Astrocyte (in vitro differentiated cells and primary cell): ENCODE data around the gene PDE7B. TPM values are rescaled to one million over a fixed set of nuclear protein-coding genes. Genes with fewer than 3 reads are reported as not detected.

Source experiments
- DNase-seq: peaks from one replicate; pipeline ENCODE4 v3.0.0-alpha.2; 2010; ENCODE audit warnings: low read depth
- FAIRE-seq: peaks from 2 replicates; lab custom pipeline; 2011; peaks lifted over from hg19 to GRCh38; lab: Jason Lieb, UNC
- H2AFZ ChIP-seq: 2 replicates; pipeline ENCODE4 v1.6.0; 2012; ENCODE audit warnings: low read depth, low read length, inconsistent platforms
- H3K27ac ChIP-seq: 2 replicates; pipeline ENCODE4 v1.5.1; 2011; ENCODE audit warnings: low read depth, low read length, inconsistent platforms
- H3K27me3 ChIP-seq: 2 replicates; pipeline ENCODE4 v1.6.0; 2011; ENCODE audit warnings: low read length, inconsistent platforms; ENCODE audit not compliant: insufficient read depth
- H3K36me3 ChIP-seq: 2 replicates; pipeline ENCODE4 v1.5.1; 2011; ENCODE audit warnings: low read length, inconsistent platforms; ENCODE audit not compliant: insufficient read depth
- H3K4me1 ChIP-seq: 2 replicates; pipeline ENCODE4 v1.5.1; 2011; ENCODE audit warnings: low read length, inconsistent platforms; ENCODE audit not compliant: insufficient read depth
- H3K4me2 ChIP-seq: 2 replicates; pipeline ENCODE4 v1.6.0; 2012; ENCODE audit warnings: low read length, inconsistent platforms
- H3K4me3 ChIP-seq: 2 replicates; pipeline ENCODE4 v1.5.1; 2011; ENCODE audit warnings: low read depth, mild to moderate bottlenecking, low read length, inconsistent platforms; ENCODE audit not compliant: insufficient read depth
- H3K79me2 ChIP-seq: 2 replicates; pipeline ENCODE4 v1.6.0; 2012; ENCODE audit warnings: mild to moderate bottlenecking, low read length, inconsistent platforms; ENCODE audit not compliant: insufficient read depth
- H3K9ac ChIP-seq: 2 replicates; pipeline ENCODE4 v1.6.0; 2012; ENCODE audit warnings: mild to moderate bottlenecking, low read length, inconsistent platforms
- H3K9me3 ChIP-seq: 2 replicates; pipeline ENCODE4 v1.5.1; 2012; ENCODE audit warnings: low read depth, mild to moderate bottlenecking, low read length, inconsistent platforms; ENCODE audit not compliant: insufficient read depth
- H4K20me1 ChIP-seq: 2 replicates; pipeline ENCODE4 v1.6.0; 2012; ENCODE audit warnings: low read length, inconsistent platforms; ENCODE audit not compliant: insufficient read depth
- H3K27ac Mint-ChIP-seq: one replicate; pipeline ENCODE4 v1.8.0; 2021; ENCODE audit warnings: mild to moderate bottlenecking, mixed read lengths; ENCODE audit not compliant: unreplicated experiment
- H3K27me3 Mint-ChIP-seq: one replicate; pipeline ENCODE4 v1.8.0; 2021; ENCODE audit warnings: low read depth, mixed read lengths; ENCODE audit not compliant: unreplicated experiment
- H3K36me3 Mint-ChIP-seq: one replicate; pipeline ENCODE4 v1.8.0; 2021; ENCODE audit warnings: low read depth, mixed read lengths; ENCODE audit not compliant: unreplicated experiment
- H3K4me1 Mint-ChIP-seq: one replicate; pipeline ENCODE4 v1.8.0; 2021; ENCODE audit warnings: low read depth, mixed read lengths; ENCODE audit not compliant: unreplicated experiment
- H3K4me3 Mint-ChIP-seq: one replicate; pipeline ENCODE4 v1.8.0; 2021; ENCODE audit warnings: mild to moderate bottlenecking, moderate library complexity, mixed read lengths; ENCODE audit not compliant: unreplicated experiment
- H3K9me3 Mint-ChIP-seq: one replicate; pipeline ENCODE4 v1.8.0; 2021; ENCODE audit warnings: mild to moderate bottlenecking, mixed read lengths; ENCODE audit not compliant: unreplicated experiment
- EZH2 ChIP-seq: IDR thresholded peaks from 2 replicates; pipeline ENCODE4 v1.6.1; 2012; ENCODE audit warnings: mild to moderate bottlenecking, low read length, inconsistent platforms; ENCODE audit not compliant: insufficient read depth
- total RNA-seq: library from RNA; stranded (reverse); gene quantifications from 2 replicates; pipeline ENCODE4 v1.2.1, GENCODE V29; 2021
- TF ChIP-seq, protein P1 (sequence below): IDR thresholded peaks from 2 replicates; pipeline ENCODE4 v1.5.1; 2011; ENCODE audit warnings: low read depth, mild to moderate bottlenecking, inconsistent platforms, low read length, moderate library complexity; ENCODE audit not compliant: insufficient read depth

PDE7B gene
- total RNA-seq, 1 donor from 2014 or later = 0.27 TPM

GRCh38 chr6:136038531-136038930, 187.0 kb downstream of the PDE7B start:
- H3K79me2 ChIP-seq = no peaks in the 10 kb centered on the region
- Mint-ChIP-seq H3K4me1 (peaks cover 7% of the 10 kb centered on the region), H3K27ac (no peak overlapping the region), H3K27me3 (no peaks in the 10 kb centered on the region), H3K4me3 (no peak overlapping the region), H3K36me3 (no peaks in the 10 kb centered on the region), H3K9me3 (no peaks in the 10 kb centered on the region)
- H3K4me1 ChIP-seq = peaks cover 21% of the 10 kb centered on the region
- H3K36me3 ChIP-seq = no peaks in the 10 kb centered on the region
- peak overlapping the region; percentile 31 for H3K4me3 ChIP-seq
- no peaks in the 10 kb centered on the region for H4K20me1 ChIP-seq
- H3K27me3 ChIP-seq = no peaks in the 10 kb centered on the region
- FAIRE-seq (no peak), DNase-seq (no peak)
- no peak overlapping the region for H3K27ac ChIP-seq
- H3K4me2 ChIP-seq = peak overlapping the region; percentile 79
- no peaks in the 10 kb centered on the region for H3K9me3 ChIP-seq
- peak overlapping the region; percentile 63 for H3K9ac ChIP-seq
- TF ChIP-seq, protein P1, sequence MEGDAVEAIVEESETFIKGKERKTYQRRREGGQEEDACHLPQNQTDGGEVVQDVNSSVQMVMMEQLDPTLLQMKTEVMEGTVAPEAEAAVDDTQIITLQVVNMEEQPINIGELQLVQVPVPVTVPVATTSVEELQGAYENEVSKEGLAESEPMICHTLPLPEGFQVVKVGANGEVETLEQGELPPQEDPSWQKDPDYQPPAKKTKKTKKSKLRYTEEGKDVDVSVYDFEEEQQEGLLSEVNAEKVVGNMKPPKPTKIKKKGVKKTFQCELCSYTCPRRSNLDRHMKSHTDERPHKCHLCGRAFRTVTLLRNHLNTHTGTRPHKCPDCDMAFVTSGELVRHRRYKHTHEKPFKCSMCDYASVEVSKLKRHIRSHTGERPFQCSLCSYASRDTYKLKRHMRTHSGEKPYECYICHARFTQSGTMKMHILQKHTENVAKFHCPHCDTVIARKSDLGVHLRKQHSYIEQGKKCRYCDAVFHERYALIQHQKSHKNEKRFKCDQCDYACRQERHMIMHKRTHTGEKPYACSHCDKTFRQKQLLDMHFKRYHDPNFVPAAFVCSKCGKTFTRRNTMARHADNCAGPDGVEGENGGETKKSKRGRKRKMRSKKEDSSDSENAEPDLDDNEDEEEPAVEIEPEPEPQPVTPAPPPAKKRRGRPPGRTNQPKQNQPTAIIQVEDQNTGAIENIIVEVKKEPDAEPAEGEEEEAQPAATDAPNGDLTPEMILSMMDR = no peak
- no peak for TF ChIP-seq EZH2
- H2AFZ ChIP-seq = peak overlapping the region; percentile 75

GRCh38 chr6:136039185-136039584, 187.7 kb downstream of the PDE7B start:
- FAIRE-seq (no peak), DNase-seq (no peak)
- H3K4me3 ChIP-seq = peak overlapping the region; percentile 31
- peaks cover 21% of the 10 kb centered on the region for H3K4me1 ChIP-seq
- no peaks in the 10 kb centered on the region for H3K36me3 Mint-ChIP-seq
- no peak overlapping the region for H3K27ac Mint-ChIP-seq
- no peak overlapping the region for H3K4me3 Mint-ChIP-seq
- no peak overlapping the region for H3K9ac ChIP-seq
- peaks cover 7% of the 10 kb centered on the region for H3K4me1 Mint-ChIP-seq
- no peaks in the 10 kb centered on the region for H3K27me3 ChIP-seq
- no peaks in the 10 kb centered on the region for H3K9me3 Mint-ChIP-seq
- no peaks in the 10 kb centered on the region for H3K9me3 ChIP-seq
- no peaks in the 10 kb centered on the region for H3K27me3 Mint-ChIP-seq
- H3K79me2 ChIP-seq = no peaks in the 10 kb centered on the region
- H3K36me3 ChIP-seq = no peaks in the 10 kb centered on the region
- H3K27ac ChIP-seq = no peak overlapping the region
- H4K20me1 ChIP-seq = no peaks in the 10 kb centered on the region
- H2AFZ ChIP-seq = no peak overlapping the region
- H3K4me2 ChIP-seq = peak overlapping the region; percentile 79
- TF ChIP-seq, protein P1 = no peak
- no peak for TF ChIP-seq EZH2

GRCh38 chr6:136050475-136050874, 199.0 kb downstream of the PDE7B start:
- FAIRE-seq (no peak), DNase-seq (no peak)
- H3K36me3 Mint-ChIP-seq = no peaks in the 10 kb centered on the region
- H3K4me1 Mint-ChIP-seq = peaks cover 11% of the 10 kb centered on the region
- H3K27ac Mint-ChIP-seq = no peak overlapping the region
- Histone ChIP-seq H3K9me3 (no peaks in the 10 kb centered on the region), H3K4me1 (no peaks in the 10 kb centered on the region), H3K36me3 (no peaks in the 10 kb centered on the region), H3K27me3 (no peaks in the 10 kb centered on the region), H3K27ac (peak overlapping the region; percentile 62), H3K4me3 (no peak overlapping the region), H4K20me1 (no peaks in the 10 kb centered on the region), H2AFZ (no peak overlapping the region), H3K9ac (peak overlapping the region; percentile 45), H3K79me2 (no peaks in the 10 kb centered on the region), H3K4me2 (peak overlapping the region; percentile 28)
- TF ChIP-seq EZH2 = no peak
- TF ChIP-seq, protein P1 = no peak
- no peak overlapping the region for H3K4me3 Mint-ChIP-seq
- H3K9me3 Mint-ChIP-seq = no peaks in the 10 kb centered on the region
- no peaks in the 10 kb centered on the region for H3K27me3 Mint-ChIP-seq
